Activated CD8-positive, alpha-beta memory T cell treated with anti-CD3 and anti-CD28 coated beads, Interleukin-2, amount 50 U/mL, for 1 hour (primary cell): ENCODE results near the gene NRXN3.

ENCODE experiments used
- DNase-seq: peaks from one replicate; pipeline ENCODE4 v3.0.0-alpha.2; 2020; ENCODE audit errors: extremely low read depth

The NRXN3 gene

DNA sequence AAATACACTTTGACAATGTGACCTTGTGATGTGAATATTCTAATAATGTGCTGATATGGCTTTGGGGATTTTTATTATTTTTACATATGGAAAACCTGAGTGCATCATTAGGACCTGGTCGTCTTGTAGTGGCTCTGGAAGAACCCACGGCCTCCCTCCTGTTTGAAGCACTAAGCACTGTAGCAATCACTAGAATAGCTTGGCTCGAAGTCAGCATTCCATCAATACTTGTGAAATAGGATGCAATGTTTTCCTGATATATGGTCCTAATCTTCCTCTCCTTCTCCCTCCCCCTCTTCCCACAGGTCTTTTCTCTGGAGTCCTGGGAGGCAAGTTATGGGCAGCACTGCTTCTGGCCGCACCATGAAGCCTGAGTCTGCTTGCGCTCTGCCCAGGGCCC, 71.9 kb downstream of the NRXN3 start:
- DNase-seq: no peak

DNA sequence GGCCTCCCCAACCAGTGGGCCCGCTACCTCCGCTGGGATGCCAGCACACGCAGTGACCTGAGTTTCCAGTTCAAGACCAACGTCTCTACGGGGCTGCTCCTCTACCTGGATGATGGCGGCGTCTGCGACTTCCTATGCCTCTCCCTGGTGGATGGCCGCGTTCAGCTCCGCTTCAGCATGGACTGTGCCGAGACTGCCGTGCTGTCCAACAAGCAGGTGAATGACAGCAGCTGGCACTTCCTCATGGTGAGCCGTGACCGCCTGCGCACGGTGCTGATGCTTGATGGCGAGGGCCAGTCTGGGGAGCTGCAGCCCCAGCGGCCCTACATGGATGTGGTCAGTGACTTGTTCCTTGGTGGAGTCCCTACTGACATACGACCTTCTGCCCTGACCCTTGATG, 73.0 kb downstream of the NRXN3 start:
- DNase-seq: no peak

DNA sequence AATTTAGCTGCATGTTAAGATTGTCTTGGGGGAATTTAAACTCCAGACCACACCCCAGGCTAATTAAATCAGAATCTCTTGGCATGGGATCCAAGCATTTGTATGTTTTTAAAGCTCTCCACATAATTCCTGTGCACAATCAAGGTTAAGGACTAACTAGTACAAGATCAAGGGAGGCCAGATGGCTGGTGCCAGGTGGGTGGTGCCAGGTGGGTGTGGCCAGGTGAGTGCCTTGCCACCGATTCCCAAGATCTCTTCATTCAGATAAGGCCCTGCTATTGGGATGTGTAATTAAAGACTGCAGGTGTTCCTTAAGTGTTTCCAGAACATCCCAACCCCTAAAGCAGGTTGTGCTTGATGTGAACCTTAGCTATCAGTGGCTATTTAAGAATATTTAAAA, 75.1 kb downstream of the NRXN3 start:
- DNase-seq: no peak

DNA sequence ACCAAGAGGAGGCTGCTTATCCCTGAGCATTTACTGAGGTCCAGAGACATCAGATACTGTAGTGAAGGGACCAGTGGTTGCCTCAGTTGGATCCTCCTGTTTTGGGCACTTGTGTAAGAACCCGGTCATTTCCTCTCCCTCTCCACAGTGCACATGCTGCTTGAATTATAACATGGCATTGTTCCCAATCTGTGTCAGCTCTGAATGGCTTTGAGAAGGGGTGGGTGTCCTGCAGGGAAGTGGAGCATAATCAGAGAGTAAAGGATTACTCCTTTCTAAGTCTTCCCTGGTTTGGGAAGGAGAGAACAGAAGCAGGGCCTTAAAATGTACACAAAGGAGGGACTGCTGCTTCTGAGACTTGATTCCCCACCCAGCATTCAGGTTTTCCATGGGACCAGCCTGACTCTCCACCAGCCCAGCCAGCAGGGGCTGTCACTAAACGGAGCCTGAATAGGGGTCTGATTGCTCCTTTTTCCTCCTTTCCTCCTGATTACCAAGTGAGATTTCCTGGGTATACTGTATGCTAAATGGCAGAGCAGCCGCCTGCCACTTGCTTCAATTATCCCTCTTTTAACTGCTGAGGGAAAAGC, 78.4 kb downstream of the NRXN3 start:
- DNase-seq: no peak

DNA sequence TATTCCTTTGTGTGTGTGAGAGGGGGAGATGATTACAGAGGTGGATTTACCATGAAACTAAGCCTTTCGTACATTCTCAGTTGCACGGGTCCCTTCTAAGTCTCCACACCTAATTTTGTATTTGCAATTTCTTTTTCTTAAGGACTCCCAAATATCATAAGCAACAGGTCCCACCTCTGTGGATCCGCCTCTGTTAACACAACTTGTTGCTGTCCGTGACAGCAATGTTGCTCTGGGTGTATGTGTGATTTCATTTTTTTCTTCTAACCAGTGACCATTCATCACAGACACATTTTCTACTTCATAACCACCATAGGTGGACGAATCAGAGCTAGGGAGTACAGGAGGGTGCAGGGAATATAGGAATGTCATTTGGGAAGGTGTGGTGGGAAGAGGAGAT, 81.1 kb downstream of the NRXN3 start:
- DNase-seq: no peak

DNA sequence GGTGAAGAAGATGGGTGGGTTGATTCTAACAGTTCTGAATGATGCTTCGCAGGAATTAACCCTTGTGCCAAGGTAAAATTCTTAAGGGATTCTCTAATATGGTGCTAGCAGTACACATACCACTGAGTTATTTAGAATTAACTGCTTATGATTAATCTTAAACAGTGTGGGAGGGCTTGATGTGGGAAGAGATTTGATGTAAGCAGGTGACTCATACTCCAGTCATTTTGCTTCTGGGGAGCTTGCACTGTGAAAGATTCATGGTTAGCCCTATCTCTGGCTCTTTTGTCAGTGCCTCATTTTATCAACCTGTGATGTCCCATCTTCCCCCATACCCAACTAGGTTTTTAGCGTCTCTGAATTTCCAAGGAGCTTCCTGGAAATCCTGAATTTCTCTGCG, 83.8 kb downstream of the NRXN3 start:
- DNase-seq: no peak

DNA sequence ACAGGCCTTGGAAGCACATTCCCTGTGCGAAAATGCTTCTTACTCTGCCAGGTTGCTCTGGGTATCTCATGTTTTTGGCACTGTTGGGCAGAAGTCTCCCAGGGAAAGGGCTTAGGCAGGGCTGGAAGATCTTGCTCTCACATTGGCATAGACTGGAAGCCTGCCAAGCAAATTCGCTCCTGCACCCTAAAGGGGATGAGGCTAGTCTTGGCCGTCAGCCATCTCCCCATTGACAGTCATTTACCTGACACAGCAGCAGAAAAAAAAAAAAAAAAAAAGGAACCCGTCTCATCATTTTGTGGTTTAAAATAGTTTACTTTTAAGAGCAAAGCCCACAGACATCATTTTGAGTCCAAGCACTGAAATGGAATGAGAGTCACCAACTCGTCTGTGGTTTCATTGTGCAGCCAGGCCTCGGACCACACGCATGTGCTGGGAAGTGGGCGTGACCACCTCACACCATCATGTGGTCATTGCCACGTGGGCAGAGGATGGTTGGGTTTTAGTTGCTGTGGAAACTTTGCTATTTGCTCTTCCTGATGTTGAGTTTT, 84.8 kb downstream of the NRXN3 start:
- no peak for DNase-seq

DNA sequence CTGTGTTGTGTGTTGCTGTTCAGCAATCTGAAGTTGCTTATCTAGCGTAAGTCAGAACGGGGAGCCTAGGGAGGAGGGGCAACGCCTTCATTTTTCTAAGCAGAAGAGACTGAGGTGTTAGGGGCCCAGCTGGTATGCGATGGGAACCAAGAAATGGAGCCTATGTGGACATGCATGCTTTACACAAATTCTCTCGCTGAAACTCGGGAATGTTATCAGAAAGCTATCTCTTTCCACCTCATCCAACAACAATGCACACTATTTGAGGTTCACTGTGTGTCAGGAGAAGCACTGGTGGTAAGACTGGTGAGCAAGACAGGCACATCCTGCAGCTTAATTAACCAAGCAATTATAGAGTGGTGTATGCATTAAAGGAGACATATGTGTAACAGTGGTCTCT, 89.7 kb downstream of the NRXN3 start:
- no peak for DNase-seq

DNA sequence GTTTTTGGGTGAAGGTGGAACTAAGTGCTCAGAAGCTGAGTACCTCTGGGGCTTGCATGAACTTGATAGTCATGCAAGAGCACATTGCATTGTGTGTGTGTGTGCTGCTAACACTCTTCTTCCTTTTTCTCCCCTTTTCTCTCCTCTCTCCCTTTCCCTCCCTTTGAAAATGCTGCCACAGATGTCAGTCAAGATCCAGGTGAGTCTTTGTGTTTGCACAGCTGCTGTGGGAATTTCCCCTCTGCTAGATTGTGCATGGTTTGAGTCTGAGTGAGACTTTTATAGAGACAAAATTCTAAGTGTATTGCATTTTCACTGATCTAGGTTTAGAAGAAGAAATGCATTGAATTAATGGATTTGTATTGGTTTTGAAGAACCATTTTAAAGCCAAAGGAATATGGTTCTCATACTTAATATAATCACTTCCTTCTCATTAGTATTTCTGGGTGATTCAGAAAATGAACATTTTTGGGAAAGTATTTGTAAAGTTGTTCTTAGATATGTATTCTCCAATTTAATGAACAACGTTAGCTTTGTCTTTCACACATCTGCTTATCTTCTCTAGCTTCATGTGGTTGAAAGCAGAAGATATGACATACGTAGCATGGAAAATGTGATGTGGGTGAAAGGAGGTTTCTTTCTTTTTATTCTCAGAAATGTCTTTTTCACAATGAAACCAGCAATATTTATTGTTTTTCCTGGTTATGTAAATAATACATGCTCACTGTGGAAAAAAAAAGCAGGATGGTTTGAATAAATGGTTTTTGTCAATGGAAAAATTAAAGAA, 108.5 kb downstream of the NRXN3 start:
- no peak for DNase-seq

DNA sequence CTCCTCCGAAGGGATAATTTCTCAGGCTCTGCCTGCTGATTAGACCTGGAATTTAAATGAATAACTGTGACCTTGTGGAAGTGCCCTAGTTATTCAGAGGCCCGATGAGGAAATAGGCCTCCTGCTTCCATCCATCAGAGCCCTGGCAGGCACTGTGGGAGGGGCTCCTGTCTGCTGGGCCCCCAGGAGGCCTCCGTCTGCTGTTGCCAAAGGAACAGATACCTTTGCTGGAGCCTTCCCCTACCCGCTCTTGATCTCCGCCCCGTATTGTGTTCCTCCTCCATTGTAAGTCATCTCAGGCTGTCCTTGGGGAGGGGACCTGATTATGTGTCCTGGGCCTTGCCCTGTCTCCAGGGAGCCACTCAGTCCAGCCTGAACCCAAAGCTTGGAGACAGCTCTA, 112.3 kb downstream of the NRXN3 start:
- no peak for DNase-seq

DNA sequence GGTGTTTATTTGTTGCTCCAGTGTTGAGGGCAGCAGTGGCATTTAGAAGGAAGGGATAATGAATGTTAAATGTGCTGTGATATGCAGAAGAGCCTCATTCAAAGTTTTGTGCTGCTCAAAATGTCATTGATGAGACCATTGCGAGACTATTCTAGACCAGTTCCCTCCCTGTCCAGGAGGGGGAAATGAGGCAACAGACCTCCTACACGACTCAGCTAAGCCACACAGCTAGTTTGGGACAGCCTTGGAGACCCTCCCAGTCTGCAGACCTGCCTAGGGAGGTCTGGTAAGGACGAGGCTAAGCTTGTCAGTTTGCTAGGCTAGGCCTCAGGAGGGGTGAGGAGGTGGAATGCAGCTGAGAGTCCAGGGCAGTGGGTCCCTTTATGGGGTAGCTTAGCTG, 116.0 kb downstream of the NRXN3 start:
- DNase-seq: no peak

DNA sequence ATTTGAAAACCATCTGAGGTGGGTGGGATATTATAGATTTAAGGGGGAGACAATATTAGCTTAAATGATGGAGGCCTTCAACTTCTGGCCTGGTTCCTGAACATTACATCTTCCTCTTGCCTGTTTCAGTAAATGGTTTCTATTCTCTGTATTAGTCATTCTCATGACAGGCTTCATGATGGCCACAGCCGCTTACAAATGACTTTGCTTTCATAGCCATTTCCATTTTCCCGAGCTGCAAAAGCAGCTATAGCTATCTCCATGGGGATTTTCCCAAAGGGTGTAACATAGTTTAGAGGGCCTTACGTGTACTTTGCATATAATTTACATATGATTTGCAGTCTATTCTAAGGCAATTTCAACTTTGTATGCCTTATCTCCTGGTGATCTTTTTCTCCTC, 121.8 kb downstream of the NRXN3 start:
- DNase-seq: no peak

DNA sequence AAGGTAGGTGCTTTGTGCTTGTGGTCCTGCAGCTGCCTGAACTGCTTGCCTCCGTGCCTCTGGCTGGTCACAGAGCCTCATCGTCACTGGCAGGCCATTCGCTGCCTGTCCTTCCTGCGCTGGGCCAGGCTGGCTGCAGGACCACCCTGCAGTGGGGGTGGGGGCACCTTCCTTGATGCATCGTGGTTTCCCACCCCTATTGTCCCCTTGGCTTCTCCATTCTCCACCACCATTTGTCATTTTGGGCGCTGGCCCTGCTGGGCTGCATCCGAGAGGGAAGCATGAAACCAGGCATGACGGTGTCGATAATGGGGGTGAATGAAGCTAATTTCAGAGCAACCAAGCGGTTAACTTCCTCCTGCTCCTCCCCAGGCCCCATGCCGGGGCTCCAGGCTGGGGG, 127.7 kb downstream of the NRXN3 start:
- DNase-seq: no peak

DNA sequence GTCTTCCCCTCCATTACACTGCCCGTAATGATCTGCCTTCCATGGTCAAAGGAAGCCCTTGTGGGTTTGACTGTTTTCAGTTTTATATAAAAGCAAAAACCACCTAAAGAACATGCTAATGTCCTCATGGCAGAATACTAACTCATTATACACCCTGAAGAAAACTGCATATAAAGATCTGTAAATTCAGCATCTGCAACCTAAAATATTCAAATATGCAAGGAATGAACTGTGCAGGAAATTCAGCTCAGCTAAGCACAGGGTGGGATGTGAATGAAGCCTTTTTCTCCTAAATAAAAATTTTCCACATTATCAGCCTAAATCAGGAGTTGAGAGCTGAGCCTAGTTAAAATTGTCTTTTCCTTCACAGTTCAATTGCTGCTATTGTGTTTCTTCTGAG, 128.1 kb downstream of the NRXN3 start:
- no peak for DNase-seq

DNA sequence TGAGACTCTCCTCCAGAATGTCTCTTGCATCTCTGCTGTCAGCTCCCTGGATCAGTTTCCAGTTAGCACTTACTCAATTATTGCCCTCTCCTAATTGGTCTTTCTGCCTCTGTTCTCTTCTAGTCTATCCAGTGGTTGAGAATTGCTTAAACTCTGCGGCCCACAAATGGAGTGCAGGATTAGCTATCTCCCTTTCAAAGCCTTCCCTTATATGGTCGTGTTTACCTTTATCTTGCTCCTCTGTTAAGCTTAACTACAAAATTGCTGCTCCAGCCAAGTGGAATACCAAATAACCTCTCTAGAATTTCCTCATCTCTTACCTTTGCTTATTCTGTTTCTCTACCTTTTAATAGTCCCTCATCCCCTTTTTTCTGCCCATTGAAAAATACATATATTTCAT, 132.7 kb downstream of the NRXN3 start:
- DNase-seq: no peak

DNA sequence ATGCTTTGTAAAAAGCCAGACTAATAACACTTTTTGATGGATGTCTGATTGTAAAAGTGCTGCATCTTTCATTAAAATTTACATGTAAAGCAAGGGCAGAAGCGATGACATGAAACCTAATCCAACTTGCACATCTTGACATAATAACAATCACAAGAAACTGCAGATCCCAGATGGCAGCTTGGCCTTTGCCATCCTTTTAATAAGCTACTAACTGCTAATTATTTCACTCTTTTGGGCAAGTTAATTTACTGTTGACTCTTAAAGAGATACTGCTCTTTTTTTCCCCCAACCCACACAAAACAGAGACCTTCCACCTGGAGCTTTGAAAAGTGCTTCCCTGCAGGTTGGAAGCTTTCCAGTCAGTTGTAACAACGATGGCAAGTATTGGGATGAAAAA, 137.5 kb downstream of the NRXN3 start:
- DNase-seq: no peak

DNA sequence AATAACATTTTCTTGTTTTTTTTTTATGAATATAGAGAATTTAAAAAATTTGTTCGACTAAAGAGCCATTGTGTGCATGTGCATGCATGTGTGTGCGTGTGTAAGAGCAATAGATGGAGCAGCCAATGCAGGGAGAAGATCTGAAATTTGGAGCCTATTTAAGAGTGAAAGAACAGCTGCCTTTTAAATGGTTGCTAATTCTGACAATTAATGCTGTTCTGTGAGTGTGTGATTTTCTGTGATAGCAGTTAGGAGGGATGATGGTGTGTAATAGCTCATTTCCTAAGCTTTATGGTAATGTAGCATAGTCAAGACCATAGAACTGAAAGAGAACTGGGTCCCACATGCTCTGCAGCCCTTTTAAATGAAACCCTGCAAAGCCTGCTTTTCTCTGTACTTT, 137.9 kb downstream of the NRXN3 start:
- DNase-seq: no peak

DNA sequence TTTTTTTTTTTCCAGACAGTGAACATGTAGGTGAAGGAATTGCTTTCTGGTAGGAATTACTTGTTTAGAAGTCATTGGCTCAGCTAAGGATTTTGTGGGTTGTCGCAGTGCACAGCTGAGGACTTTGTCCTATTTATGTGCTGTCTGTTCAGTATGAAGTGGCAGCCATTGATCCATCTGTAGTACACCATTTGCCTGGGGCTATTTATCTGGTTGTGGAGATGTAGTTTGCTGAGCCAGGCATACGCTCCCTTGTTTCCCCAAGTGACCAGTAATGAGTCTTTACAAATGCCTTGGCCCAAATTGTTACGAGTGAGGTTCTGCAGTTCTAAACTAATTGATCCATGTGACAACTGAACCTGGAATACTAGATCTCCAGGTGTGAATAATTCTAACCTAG, 140.1 kb downstream of the NRXN3 start:
- DNase-seq: no peak

DNA sequence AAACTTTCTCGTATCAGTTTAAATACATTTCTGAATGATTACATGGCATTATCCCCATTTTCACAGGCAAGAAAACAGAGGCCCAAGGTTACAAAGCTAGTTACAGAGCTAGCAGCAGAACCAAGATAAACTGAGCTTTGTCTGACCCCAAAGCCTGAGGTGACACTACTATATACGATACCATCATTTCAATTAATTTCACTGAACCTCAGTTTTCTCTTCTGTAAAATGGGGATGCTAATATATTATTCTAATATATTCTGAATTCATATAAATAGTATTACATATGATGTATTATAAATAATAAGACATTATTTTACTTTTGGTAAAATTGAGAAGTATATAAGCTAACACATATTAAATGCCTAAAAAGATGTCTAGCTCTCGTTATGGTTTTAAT, 143.3 kb downstream of the NRXN3 start:
- no peak for DNase-seq

DNA sequence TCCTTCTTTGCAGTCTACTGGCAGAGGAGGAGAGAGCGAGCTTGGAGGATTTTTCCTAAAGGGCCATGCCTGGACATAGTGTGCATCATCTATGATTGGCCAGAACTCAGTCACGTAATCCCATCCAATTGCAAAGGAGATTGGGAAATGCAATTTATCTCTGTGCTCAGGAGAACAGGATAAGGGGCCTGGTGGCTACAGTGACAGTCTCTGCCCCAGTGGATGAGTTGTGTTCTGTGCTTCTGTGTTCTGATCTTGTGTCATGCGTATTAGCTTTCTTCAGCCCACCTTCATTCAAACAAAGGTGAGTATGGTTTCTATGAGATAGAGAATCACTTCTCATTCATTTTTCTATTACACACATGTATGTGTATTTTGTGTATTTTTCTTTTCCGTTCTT, 144.3 kb downstream of the NRXN3 start:
- no peak for DNase-seq

DNA sequence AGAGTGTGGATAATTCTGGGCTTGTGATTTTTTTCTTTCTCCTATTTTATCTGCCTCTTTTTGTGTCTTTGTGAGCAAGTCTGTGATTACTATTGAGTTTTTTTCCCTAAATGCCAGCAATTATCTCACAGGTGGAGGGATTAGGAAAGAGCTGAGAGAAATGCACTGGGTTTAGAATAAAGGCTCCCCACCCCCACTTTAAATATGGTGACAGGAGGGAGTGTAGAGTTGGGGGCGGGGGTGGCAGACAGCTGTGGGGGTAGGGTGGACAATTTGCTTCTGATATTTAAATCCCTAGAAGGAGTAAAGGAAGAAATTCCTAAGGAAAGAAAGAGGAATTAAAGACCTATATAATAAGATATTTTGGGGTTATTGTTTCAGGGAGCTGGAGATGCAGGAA, 145.9 kb downstream of the NRXN3 start:
- no peak for DNase-seq

DNA sequence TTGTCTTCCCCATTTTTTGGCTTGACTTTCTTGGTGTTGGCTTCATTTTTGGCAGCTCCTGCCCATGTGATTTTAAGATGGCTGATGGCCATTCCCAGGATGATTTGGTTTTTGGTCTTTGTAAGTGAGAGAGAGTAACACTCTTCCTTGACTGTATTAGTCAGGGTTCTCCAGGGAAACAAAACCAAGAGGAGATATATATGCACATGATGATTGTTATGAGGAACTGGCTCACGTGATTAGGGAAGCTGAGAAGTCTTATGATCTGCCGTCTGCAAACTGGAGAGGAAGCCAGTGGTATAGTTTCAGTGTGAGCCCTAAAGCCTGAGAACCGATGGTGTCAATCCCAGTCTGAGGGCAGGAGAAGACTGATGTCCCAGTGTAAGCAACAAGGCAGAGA, 146.6 kb downstream of the NRXN3 start:
- DNase-seq: no peak

DNA sequence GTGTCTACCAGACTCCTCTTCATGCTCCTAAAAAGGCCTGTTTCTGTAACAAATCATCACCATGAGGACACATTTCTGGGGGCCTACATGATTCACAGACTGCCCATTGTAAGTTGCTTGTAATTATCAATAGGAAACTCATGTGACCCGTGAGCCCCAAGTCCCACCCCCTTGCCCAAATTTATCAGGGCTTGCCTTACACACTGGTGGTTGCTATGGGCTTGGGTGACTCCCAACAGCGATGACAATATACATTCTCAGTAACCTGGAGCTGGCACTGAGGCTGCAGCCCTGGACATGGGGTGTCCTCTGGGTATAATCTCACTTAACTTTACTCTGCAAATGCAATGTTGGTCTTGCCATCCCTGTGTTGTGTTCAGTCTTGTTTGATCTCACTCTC, 149.2 kb downstream of the NRXN3 start:
- no peak for DNase-seq
